ENCODE data around the gene USP21.

USP21 gene

DNA sequence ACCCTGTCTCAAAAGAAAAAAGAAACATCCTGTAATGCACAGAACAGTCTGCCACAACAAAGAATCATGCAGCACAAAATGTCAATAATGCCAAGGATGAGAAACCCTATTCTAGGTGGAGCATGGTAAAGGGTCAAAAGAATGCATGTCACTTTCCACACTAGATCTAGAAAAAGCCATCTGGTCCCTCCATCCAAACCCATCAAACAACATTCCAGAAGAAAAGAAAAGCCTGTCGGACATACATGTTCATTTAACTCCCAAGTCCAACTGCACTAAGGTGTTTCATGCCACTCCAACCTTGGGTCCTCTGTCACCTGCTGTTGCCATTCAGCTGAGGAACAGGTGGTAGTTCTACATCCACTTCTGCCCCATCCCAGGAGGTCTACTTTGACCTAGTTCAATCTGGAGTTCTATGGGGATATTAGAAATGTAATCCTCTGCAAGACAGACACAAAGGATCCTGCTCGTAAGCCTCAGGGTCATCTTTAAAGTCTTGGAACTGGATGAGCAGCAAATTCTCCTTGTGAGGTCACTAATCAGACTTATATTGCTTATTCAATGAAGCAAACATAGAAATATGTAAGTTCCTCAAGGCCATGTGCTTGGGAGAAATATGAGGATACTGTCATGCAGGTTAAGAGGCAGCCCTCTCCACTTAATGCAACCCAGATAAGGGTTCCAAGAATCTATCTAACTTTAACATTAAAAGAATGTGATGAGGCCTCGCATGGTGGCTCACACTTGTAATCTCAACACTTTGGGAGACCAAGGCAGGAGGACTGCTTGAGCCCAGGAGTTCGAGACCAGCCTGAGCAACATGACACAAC lies 30.5 kb upstream of the USP21 start:
- H3K4me3 ChIP-seq (ENCODE audit: low read depth, low read length) = no peak overlapping the region
- in situ Hi-C loops (cut with HindIII; ENCODE audit: low sequenced_read_pairs) = loop anchor here (25.0 kb wide), 1 partner anchor 92 kb away; the partner anchor contains the start of genes TSTD1 and USF1
- DNase-seq (ENCODE audit: low read depth, low spot score) = no peak
- TF ChIP-seq, protein P1, sequence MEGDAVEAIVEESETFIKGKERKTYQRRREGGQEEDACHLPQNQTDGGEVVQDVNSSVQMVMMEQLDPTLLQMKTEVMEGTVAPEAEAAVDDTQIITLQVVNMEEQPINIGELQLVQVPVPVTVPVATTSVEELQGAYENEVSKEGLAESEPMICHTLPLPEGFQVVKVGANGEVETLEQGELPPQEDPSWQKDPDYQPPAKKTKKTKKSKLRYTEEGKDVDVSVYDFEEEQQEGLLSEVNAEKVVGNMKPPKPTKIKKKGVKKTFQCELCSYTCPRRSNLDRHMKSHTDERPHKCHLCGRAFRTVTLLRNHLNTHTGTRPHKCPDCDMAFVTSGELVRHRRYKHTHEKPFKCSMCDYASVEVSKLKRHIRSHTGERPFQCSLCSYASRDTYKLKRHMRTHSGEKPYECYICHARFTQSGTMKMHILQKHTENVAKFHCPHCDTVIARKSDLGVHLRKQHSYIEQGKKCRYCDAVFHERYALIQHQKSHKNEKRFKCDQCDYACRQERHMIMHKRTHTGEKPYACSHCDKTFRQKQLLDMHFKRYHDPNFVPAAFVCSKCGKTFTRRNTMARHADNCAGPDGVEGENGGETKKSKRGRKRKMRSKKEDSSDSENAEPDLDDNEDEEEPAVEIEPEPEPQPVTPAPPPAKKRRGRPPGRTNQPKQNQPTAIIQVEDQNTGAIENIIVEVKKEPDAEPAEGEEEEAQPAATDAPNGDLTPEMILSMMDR (IDR thresholded peaks at IDR 0.05; ENCODE audit: low read depth, low read length) = no peak

DNA sequence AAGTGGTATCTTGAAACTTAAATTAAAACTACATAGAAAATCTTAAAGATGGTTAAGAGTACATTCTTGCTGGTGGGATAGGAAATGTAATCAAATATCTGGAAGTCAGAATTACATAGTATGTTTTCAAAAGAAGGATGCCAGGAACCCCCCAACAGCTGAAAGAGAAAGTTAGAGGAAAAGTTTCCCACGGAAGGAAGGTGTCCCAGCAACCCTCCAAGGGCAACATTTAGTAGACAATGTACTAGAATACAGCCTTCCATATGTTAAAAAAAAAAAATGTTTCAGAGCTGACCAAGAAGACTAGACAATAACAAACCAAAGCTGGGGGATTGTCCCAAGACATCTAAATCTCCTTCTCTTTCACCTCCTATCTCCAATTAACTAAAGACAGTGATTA lies 29.0 kb upstream of the USP21 start:
- in situ Hi-C loops (cut with HindIII; ENCODE audit: low sequenced_read_pairs) = loop anchor here (25.0 kb wide), 1 partner anchor 93 kb away; the partner anchor contains the start of genes TSTD1 and USF1
- TF ChIP-seq, protein P1 (IDR thresholded peaks at IDR 0.05; ENCODE audit: low read depth, low read length) = no peak
- no peak overlapping the region for H3K4me3 ChIP-seq (ENCODE audit: low read depth, low read length)
- no peak for DNase-seq (ENCODE audit: low read depth, low spot score)

DNA sequence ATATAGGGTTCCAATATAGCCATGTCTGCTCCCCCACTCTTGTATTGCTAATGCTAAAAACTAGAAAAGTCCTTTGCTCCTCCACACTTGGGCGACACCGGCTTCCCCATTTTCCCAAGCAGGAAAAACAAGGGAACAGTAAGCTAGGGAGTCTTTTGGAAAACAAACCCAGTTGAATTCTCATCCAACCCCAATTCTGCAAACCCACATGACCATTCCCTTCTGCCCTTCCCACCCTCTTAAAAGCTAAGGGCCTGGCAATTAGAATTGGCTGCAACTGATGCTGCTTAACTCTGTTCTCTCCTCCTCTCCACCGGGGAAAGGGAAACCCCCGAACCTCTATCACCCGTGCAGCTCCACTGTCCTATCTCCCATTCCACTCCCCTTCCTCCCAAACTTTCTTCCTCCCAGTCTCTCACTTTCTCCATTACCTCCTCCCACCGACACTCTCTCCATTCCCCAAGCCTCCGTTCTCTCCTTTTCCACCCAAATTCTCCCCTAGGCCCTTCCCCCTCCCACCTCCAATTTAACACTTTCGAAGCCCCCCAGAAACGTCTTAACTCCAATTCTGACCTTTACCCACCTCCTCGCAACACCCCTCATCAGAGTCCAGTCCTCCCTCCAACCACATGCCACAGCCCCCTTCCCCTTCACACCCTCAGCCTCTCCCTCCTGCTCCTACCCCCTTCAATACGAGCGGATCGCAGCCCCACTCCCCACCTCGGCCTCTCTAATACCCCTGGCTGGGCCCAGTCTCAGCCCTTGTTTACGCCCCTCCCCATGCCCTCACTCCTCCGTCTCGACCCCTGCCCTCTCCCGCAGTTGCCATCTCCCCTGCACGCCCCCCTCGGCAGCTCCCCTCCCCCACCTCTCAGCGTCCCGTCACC lies 27.5 kb upstream of the USP21 start:
- TF ChIP-seq, protein P1 (IDR thresholded peaks at IDR 0.05; ENCODE audit: low read depth, low read length) = no peak
- in situ Hi-C loops (cut with HindIII; ENCODE audit: low sequenced_read_pairs) = loop anchor here (25.0 kb wide), 1 partner anchor 94 kb away; the partner anchor contains the start of genes TSTD1 and USF1
- peak overlapping the region; percentile 86 for H3K4me3 ChIP-seq (ENCODE audit: low read depth, low read length)
- DNase-seq (ENCODE audit: low read depth, low spot score) = peak; percentile 11

DNA sequence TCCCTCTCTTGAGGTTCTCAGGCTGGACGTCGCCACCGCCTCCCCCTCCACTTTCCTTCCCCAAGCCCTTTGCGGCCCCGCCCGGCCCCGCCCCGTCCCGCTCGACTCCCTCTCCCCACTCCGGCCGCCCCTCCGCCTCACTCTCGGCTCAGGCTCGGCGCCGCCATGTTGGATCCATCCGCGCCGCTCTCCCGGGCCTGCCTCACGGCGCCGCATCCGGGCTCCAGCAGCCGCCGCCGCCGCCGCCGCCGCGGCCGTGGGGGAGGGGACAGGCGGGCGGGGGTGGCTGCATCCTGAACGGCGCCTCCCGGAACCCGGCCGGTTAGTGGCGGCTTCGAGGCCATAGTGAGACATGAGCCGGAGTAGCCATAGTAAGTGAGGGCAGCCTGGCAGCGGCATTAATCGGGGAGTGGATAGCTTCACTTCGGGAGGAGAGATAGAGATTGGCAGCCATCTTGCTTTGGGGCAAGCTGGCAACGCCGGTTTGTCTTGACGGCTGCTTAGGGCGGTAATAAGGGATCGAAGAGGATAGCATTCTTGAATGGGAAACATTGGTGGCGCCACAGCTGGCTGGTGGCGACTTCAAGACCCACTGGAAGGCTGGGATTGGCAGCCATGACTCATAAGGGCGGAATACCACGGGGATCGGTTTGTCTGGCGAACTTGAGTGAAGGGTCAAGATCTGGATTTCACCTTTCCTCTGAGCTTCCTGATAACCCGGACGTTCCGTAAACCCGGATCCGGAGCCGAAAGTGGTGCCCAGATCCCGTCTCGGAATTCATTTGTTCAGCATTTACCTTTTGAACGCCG lies 26.7 kb upstream of the USP21 start, which contains the start of gene DEDD:
Gene DEDD, minus strand, starts transcription at position 258 of the 810 bp plus-strand sequence. CDS start 8,205 bp downstream, outside the sequence.
- in situ Hi-C loops (cut with HindIII; ENCODE audit: low sequenced_read_pairs) = loop anchor here (25.0 kb wide), 1 partner anchor 95 kb away; the partner anchor contains the start of genes TSTD1 and USF1
- peak; percentile 97 for DNase-seq (ENCODE audit: low read depth, low spot score)
- H3K4me3 ChIP-seq (ENCODE audit: low read depth, low read length) = peak within 1 kb of the TSS; percentile 86
- TF ChIP-seq, protein P1 (IDR thresholded peaks at IDR 0.05; ENCODE audit: low read depth, low read length) = no peak

DNA sequence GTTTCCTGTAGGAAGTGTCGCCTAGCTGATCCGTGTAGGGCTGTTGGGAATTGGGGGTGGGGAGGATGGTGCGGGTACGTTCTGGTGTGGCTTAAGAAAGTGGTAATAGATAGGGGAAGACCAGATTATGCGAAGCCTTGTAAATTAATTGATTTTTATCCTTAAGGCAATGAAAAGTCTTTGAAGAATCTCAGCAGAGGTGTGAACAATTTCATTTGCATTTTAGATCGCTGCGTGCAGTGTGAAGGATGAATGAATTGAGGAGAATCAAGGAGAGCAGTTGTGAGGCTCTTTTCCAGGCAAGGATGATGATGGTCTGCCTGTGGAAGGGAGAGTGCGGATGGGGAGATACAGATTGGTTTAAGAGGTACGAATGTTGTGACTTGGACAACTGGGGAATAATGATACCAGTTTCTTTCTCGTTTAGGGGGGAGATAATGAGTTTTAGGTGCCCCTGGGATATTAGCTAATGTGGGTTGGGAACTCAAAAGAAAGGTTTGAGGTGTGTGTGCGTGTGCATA lies 26.0 kb upstream of the USP21 start:
- in situ Hi-C loops (cut with HindIII; ENCODE audit: low sequenced_read_pairs) = loop anchor here (25.0 kb wide), 1 partner anchor 96 kb away; the partner anchor contains the start of genes TSTD1 and USF1
- TF ChIP-seq, protein P1 (IDR thresholded peaks at IDR 0.05; ENCODE audit: low read depth, low read length) = no peak
- H3K4me3 ChIP-seq (ENCODE audit: low read depth, low read length) = peak overlapping the region; percentile 86
- DNase-seq (ENCODE audit: low read depth, low spot score) = no peak

All from astrocyte of the spinal cord (primary cell).